ENCODE data around the gene SLC29A3. TPM values are rescaled to one million over a fixed set of nuclear protein-coding genes. Genes with fewer than 3 reads are reported as not detected.

The SLC29A3 gene
- total and polyA plus RNA-seq, 2 of the 8 experiments (the other 6 are each of a cell fraction or from before 2014, with no cell fraction given): 14.0 to 24.6 TPM

DNA sequence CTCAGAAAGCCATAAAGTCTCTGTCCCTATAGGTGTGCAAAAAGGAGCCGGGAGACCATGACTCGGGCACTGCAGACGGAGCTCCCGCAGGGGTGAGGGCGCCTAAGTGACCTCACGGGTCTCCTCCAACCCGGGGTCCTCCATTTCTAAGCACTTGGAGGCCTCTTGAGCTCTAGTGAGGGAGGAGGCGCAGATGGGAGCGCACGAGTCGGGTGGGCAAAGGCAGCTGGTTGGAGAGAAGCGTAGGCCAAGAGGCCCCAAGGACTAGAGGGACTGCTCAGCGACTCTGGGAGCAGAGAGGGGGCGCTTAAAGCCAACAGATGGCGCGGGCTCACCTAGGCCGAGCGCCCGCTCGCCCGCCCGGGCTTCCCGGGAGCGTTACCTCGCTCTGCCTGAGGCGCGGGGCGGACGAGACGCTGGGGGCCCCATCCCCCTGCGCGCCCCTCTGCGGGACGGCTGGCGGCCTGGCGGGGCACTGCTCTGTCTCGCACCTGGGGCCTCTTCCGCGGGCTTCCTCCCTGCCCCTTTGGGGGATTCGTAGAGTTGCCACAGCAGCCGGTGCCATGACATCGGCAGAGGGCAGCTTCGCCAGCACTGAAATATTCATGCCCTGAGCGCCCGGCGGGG is 77.1 kb downstream of the SLC29A3 start (continued):
- TF ChIP-seq, protein P1, sequence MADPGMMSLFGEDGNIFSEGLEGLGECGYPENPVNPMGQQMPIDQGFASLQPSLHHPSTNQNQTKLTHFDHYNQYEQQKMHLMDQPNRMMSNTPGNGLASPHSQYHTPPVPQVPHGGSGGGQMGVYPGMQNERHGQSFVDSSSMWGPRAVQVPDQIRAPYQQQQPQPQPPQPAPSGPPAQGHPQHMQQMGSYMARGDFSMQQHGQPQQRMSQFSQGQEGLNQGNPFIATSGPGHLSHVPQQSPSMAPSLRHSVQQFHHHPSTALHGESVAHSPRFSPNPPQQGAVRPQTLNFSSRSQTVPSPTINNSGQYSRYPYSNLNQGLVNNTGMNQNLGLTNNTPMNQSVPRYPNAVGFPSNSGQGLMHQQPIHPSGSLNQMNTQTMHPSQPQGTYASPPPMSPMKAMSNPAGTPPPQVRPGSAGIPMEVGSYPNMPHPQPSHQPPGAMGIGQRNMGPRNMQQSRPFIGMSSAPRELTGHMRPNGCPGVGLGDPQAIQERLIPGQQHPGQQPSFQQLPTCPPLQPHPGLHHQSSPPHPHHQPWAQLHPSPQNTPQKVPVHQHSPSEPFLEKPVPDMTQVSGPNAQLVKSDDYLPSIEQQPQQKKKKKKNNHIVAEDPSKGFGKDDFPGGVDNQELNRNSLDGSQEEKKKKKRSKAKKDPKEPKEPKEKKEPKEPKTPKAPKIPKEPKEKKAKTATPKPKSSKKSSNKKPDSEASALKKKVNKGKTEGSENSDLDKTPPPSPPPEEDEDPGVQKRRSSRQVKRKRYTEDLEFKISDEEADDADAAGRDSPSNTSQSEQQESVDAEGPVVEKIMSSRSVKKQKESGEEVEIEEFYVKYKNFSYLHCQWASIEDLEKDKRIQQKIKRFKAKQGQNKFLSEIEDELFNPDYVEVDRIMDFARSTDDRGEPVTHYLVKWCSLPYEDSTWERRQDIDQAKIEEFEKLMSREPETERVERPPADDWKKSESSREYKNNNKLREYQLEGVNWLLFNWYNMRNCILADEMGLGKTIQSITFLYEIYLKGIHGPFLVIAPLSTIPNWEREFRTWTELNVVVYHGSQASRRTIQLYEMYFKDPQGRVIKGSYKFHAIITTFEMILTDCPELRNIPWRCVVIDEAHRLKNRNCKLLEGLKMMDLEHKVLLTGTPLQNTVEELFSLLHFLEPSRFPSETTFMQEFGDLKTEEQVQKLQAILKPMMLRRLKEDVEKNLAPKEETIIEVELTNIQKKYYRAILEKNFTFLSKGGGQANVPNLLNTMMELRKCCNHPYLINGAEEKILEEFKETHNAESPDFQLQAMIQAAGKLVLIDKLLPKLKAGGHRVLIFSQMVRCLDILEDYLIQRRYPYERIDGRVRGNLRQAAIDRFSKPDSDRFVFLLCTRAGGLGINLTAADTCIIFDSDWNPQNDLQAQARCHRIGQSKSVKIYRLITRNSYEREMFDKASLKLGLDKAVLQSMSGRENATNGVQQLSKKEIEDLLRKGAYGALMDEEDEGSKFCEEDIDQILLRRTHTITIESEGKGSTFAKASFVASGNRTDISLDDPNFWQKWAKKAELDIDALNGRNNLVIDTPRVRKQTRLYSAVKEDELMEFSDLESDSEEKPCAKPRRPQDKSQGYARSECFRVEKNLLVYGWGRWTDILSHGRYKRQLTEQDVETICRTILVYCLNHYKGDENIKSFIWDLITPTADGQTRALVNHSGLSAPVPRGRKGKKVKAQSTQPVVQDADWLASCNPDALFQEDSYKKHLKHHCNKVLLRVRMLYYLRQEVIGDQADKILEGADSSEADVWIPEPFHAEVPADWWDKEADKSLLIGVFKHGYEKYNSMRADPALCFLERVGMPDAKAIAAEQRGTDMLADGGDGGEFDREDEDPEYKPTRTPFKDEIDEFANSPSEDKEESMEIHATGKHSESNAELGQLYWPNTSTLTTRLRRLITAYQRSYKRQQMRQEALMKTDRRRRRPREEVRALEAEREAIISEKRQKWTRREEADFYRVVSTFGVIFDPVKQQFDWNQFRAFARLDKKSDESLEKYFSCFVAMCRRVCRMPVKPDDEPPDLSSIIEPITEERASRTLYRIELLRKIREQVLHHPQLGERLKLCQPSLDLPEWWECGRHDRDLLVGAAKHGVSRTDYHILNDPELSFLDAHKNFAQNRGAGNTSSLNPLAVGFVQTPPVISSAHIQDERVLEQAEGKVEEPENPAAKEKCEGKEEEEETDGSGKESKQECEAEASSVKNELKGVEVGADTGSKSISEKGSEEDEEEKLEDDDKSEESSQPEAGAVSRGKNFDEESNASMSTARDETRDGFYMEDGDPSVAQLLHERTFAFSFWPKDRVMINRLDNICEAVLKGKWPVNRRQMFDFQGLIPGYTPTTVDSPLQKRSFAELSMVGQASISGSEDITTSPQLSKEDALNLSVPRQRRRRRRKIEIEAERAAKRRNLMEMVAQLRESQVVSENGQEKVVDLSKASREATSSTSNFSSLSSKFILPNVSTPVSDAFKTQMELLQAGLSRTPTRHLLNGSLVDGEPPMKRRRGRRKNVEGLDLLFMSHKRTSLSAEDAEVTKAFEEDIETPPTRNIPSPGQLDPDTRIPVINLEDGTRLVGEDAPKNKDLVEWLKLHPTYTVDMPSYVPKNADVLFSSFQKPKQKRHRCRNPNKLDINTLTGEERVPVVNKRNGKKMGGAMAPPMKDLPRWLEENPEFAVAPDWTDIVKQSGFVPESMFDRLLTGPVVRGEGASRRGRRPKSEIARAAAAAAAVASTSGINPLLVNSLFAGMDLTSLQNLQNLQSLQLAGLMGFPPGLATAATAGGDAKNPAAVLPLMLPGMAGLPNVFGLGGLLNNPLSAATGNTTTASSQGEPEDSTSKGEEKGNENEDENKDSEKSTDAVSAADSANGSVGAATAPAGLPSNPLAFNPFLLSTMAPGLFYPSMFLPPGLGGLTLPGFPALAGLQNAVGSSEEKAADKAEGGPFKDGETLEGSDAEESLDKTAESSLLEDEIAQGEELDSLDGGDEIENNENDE (IDR thresholded peaks at IDR 0.05; ENCODE audit: insufficient replicate concordance, low read length): no peak
- no peak for TF ChIP-seq FOSL1 (IDR thresholded peaks at IDR 0.05; ENCODE audit: insufficient read depth, low read depth, low read length)
- 0 out of 4 replicates have a peak, but pooled peaks of 1 of the 2 experiments have one; percentile 48 for TF ChIP-seq HDAC2 (IDR thresholded peaks at IDR 0.05; ENCODE audit: borderline replicate concordance in 1 of 2, low read depth in 2 of 2, low read length in 2 of 2)
- TF ChIP-seq, protein P2, sequence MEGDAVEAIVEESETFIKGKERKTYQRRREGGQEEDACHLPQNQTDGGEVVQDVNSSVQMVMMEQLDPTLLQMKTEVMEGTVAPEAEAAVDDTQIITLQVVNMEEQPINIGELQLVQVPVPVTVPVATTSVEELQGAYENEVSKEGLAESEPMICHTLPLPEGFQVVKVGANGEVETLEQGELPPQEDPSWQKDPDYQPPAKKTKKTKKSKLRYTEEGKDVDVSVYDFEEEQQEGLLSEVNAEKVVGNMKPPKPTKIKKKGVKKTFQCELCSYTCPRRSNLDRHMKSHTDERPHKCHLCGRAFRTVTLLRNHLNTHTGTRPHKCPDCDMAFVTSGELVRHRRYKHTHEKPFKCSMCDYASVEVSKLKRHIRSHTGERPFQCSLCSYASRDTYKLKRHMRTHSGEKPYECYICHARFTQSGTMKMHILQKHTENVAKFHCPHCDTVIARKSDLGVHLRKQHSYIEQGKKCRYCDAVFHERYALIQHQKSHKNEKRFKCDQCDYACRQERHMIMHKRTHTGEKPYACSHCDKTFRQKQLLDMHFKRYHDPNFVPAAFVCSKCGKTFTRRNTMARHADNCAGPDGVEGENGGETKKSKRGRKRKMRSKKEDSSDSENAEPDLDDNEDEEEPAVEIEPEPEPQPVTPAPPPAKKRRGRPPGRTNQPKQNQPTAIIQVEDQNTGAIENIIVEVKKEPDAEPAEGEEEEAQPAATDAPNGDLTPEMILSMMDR (IDR thresholded peaks at IDR 0.05; ENCODE audit: control extremely low read depth in 1 of 3, insufficient read depth in 1 of 3, low read depth in 1 of 3, low read length in 3 of 3): peak; percentile 55 to 84 (median 71)
- TF ChIP-seq CTBP2 (IDR thresholded peaks at IDR 0.05; ENCODE audit: borderline replicate concordance, insufficient read depth, insufficient read length, low read length): no peak
- TF ChIP-seq, protein P3, sequence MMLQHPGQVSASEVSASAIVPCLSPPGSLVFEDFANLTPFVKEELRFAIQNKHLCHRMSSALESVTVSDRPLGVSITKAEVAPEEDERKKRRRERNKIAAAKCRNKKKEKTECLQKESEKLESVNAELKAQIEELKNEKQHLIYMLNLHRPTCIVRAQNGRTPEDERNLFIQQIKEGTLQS (IDR thresholded peaks at IDR 0.05; ENCODE audit: insufficient read depth, low read depth, low read length): no peak

Measured in H1 (cell line).